Measurements from ENCODE around the gene MCCC2.
"Not testable (repeated sequence)": the region's sequence is repeated elsewhere in the genome, so short reads cannot be mapped to it uniquely, and the experiment has no call there.

The MCCC2 gene

DNA sequence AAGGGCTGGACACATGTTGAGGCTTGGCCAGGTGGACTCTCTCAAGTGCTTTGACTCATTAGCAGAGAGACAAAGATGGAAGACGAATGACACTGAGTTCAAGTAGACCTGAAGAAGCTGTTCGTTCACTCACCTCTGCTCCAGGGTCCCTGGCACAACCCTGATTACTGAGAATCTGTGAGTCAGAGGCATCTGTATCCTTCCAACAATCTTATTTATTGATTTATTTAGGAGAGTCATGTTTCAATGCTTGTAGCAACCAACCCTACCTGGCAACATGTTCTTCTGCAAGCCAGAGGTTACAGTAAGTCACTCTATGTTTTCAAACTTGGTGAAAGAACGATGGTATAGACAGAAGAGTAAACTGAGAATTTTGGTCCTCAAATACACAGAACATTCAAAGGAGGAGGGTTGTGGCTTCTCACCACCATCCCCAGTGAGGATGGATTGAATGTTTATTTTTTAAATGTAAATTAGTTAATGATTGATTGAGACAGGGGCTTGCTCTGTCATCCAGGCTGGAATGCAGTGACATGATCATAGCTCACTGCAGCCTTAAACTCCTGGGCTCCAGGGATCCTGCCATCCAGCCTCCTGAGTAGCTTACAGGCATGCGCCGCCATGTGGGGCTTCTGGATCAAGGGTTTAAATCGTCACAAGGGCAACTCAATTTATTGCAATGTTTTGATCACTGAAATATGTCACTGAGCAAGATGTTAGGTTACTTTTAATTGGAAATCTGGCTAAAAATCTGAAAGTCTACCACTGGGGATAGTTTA, 76.2 kb downstream of the MCCC2 start:
- DNase-seq (no peak), ATAC-seq (no peak)
- Mint-ChIP-seq H3K36me3 (ENCODE audit: low read depth) (no peaks in the 10 kb centered on the region), H3K4me1 (no peaks in the 10 kb centered on the region), H3K27me3 (no peaks in the 10 kb centered on the region), H3K4me3 (no peak overlapping the region), H3K27ac (no peak overlapping the region), H3K9me3 (no peaks in the 10 kb centered on the region)

- H3K4me3 Mint-ChIP-seq; H3K27ac Mint-ChIP-seq; H3K27me3 Mint-ChIP-seq; ATAC-seq; DNase-seq; H3K4me1 Mint-ChIP-seq; H3K36me3 Mint-ChIP-seq (ENCODE audit: low read depth); H3K9me3 Mint-ChIP-seq: not testable (repeated sequence)
These were observed 77.5 kb downstream of the MCCC2 start for GRCh38 chr5:71664615-71665014.

GRCh38 chr5:71666321-71666720, 79.2 kb downstream of the MCCC2 start:
- H3K27me3 Mint-ChIP-seq: no peaks in the 10 kb centered on the region
- H3K4me1 Mint-ChIP-seq: no peaks in the 10 kb centered on the region
- no peak overlapping the region for H3K4me3 Mint-ChIP-seq
- DNase-seq: no peak
- H3K9me3 Mint-ChIP-seq: no peaks in the 10 kb centered on the region
- no peak for ATAC-seq
- H3K36me3 Mint-ChIP-seq (ENCODE audit: low read depth): no peaks in the 10 kb centered on the region
- H3K27ac Mint-ChIP-seq: no peak overlapping the region

DNA sequence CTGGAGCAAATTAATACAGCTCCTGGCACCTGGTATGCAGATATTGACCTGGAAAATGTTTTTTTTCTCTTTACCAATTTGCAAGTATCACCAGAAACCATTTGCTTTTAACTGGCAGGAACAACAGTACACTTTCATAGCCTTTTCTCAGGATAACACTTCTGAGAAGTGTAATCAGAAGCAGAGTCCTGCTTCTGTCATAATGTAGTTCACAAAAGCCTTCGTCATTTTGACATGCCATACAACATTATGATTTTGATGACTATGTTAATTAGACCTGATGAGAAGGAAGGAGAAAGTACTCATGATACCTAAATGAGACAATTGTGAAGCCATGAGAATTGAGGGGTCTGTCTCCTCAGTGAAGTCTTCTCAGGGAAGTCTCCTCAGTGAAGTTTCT, 90.8 kb downstream of the MCCC2 start:
- no peak overlapping the region for H3K27ac Mint-ChIP-seq
- no peaks in the 10 kb centered on the region for H3K36me3 Mint-ChIP-seq (ENCODE audit: low read depth)
- H3K27me3 Mint-ChIP-seq: peaks cover 19% of the 10 kb centered on the region
- no peak for DNase-seq
- H3K4me1 Mint-ChIP-seq: no peaks in the 10 kb centered on the region
- H3K4me3 Mint-ChIP-seq: no peak overlapping the region
- no peak for ATAC-seq
- H3K9me3 Mint-ChIP-seq: no peaks in the 10 kb centered on the region

GRCh38 chr5:71679714-71680113, 92.6 kb downstream of the MCCC2 start:
- H3K27me3 Mint-ChIP-seq: peaks cover 17% of the 10 kb centered on the region
- H3K4me1 Mint-ChIP-seq: no peaks in the 10 kb centered on the region
- no peak for ATAC-seq
- H3K27ac Mint-ChIP-seq: no peak overlapping the region
- H3K4me3 Mint-ChIP-seq: no peak overlapping the region
- no peak for DNase-seq
- H3K9me3 Mint-ChIP-seq: no peaks in the 10 kb centered on the region
- H3K36me3 Mint-ChIP-seq (ENCODE audit: low read depth): no peaks in the 10 kb centered on the region

DNA sequence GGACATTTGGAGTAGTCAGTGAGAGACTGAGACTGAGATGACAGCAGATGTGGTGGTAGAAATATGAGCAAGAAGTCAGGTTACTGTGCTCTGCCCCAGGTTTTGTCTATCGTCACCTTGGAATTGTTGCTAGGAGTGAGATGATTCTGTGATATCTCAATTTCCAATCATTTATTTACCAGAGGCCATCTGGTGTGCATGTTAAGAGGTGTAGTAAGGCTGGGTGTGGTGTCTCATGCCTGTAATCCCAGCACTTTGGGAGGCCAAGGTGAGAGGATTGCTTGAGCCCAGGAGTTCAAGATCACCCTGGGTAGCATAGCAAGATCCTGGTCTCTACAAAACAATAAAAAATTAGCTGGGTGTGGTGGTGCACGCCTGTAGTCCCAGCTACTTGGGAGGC, 93.4 kb downstream of the MCCC2 start:
- DNase-seq (no peak), ATAC-seq (no peak)
- Mint-ChIP-seq H3K27ac (no peak overlapping the region), H3K36me3 (ENCODE audit: low read depth) (no peaks in the 10 kb centered on the region), H3K4me3 (no peak overlapping the region), H3K4me1 (no peaks in the 10 kb centered on the region), H3K27me3 (peaks cover 20% of the 10 kb centered on the region), H3K9me3 (peaks cover 8% of the 10 kb centered on the region)

DNA sequence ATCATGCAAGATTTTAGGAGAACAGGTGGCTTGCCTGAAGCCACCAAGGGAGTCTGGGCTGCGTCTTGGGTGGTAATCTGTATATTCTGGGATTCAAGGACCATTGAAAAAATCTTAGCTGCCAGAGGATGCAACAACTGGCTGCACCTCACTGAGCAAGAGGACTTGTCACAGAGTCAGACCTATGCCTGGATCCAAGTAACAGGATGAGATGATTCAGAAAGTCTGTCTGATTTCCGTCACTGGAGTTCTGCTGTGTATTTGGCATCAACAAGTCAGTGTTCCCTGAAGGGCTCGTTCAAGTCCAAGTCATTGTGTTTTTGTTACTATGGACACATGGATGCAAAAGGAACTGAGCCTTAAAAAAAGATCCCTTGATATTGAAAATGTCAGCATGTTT, 94.2 kb downstream of the MCCC2 start:
- H3K4me1 Mint-ChIP-seq: no peaks in the 10 kb centered on the region
- peaks cover 13% of the 10 kb centered on the region for H3K9me3 Mint-ChIP-seq
- no peak for ATAC-seq
- no peak overlapping the region for H3K27ac Mint-ChIP-seq
- no peak overlapping the region for H3K4me3 Mint-ChIP-seq
- H3K27me3 Mint-ChIP-seq: peaks cover 22% of the 10 kb centered on the region
- DNase-seq: no peak
- H3K36me3 Mint-ChIP-seq (ENCODE audit: low read depth): no peaks in the 10 kb centered on the region

DNA sequence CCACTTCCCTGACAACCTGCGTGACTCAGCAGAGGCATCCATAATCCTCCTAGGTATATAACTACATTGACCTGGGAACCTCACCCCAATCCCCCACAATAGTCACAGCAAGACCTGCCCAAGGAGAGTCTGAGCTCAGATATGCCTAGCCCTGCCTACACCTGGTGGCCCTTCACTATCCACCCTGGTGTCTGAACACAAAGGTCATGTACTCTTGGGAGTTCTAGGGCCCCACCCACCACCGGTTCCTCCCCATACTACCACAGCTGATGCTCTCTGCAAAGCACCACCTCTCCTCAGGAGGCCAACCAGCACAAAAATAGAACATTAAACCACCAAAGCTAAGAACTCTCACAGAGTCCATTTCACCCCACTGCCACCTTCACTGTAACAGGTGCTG, 97.2 kb downstream of the MCCC2 start:
- ATAC-seq (no peak), DNase-seq (no peak)
- H3K9me3 Mint-ChIP-seq: peaks cover 13% of the 10 kb centered on the region
- H3K36me3 Mint-ChIP-seq (ENCODE audit: low read depth): no peaks in the 10 kb centered on the region
- H3K4me3 Mint-ChIP-seq: no peak overlapping the region
- H3K27me3 Mint-ChIP-seq: peaks cover 38% of the 10 kb centered on the region
- no peak overlapping the region for H3K27ac Mint-ChIP-seq
- no peaks in the 10 kb centered on the region for H3K4me1 Mint-ChIP-seq

- Mint-ChIP-seq H3K27ac (no peak overlapping the region), H3K4me3 (no peak overlapping the region), H3K9me3 (peaks cover 4% of the 10 kb centered on the region), H3K27me3 (peaks cover 14% of the 10 kb centered on the region), H3K36me3 (ENCODE audit: low read depth) (no peaks in the 10 kb centered on the region), H3K4me1 (peaks cover 4% of the 10 kb centered on the region)
- ATAC-seq (no peak), DNase-seq (no peak)
These were observed 106.8 kb downstream of the MCCC2 start for GRCh38 chr5:71693828-71694427.

DNA sequence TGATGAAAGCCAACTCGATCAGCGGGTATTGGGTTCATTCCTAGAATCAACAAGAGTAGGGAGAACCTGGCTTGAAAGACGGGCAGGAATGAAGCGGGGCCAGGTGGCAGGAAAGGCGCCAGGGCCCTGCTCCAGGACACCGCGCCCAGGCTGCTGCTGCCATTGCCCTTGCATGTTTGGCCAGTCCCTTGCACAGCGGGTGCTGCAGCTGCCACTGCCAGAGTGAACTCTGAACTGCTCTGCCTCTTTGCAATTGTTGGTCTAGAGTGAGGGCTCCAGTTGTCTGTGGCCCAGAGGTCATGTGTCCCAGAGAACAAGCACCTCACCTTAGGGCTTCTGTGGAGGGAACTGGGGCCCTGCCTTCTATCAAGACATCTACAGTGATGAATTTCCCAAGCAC, 107.9 kb downstream of the MCCC2 start:
- ATAC-seq (no peak), DNase-seq (no peak)
- Mint-ChIP-seq H3K9me3 (peaks cover 4% of the 10 kb centered on the region), H3K4me3 (no peak overlapping the region), H3K27me3 (peaks cover 7% of the 10 kb centered on the region), H3K36me3 (ENCODE audit: low read depth) (no peaks in the 10 kb centered on the region), H3K4me1 (peaks cover 4% of the 10 kb centered on the region), H3K27ac (no peak overlapping the region)

- ATAC-seq (no peak), DNase-seq (no peak)
- Mint-ChIP-seq H3K4me1 (peaks cover 4% of the 10 kb centered on the region), H3K27ac (no peak overlapping the region), H3K9me3 (peaks cover 4% of the 10 kb centered on the region), H3K36me3 (ENCODE audit: low read depth) (no peaks in the 10 kb centered on the region), H3K27me3 (peaks cover 7% of the 10 kb centered on the region), H3K4me3 (no peak overlapping the region)
These were observed 108.5 kb downstream of the MCCC2 start for GRCh38 chr5:71695595-71695994.

- DNase-seq: no peak
- Mint-ChIP-seq H3K4me1 (peaks cover 4% of the 10 kb centered on the region), H3K36me3 (ENCODE audit: low read depth) (no peaks in the 10 kb centered on the region), H3K9me3 (peaks cover 4% of the 10 kb centered on the region), H3K4me3 (no peak overlapping the region), H3K27me3 (peaks cover 7% of the 10 kb centered on the region), H3K27ac (no peak overlapping the region)
- no peak for ATAC-seq
These were observed 110.8 kb downstream of the MCCC2 start for GRCh38 chr5:71697967-71698366.

DNA sequence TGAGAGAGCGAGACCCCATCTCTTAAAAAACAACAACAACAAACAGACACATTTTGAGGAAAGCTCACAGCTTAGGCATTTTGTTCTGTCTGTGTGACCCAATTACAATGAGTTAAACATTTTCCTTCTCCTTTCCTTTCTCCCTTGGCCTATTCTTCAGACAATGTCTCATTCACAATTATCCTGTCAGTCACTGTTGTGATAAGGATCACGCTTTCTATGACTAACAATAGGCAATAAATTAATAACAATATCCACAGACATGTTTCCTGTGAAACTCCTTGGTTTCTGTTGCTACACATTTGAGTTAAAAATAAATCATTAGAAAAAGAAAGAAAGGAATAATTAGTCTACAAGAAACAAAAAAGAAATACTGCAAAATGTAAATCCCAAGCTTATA, 112.1 kb downstream of the MCCC2 start:
- no peak overlapping the region for H3K27ac Mint-ChIP-seq
- no peaks in the 10 kb centered on the region for H3K36me3 Mint-ChIP-seq (ENCODE audit: low read depth)
- H3K4me3 Mint-ChIP-seq: no peak overlapping the region
- no peak for ATAC-seq
- DNase-seq: no peak
- peaks cover 8% of the 10 kb centered on the region for H3K27me3 Mint-ChIP-seq
- peaks cover 4% of the 10 kb centered on the region for H3K9me3 Mint-ChIP-seq
- H3K4me1 Mint-ChIP-seq: peaks cover 4% of the 10 kb centered on the region

DNA sequence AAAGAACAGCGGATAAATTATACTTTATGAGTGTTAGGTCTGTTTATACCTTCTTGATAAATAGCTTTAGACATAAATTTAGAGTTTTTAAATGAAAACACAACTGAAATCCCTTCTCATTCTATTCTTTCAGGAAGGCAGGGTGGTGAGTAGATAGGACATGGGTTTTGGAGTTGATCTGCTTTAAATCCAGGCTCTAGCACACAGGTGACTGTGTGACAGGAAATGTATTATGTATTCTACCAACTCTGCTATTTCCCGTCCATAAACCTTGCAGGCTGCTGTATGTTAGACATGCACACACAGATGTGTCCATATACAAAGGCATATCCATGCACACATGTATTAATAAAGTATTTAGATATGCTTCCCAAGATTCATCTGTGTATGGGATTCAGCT, 112.6 kb downstream of the MCCC2 start:
- H3K27ac Mint-ChIP-seq: no peak overlapping the region
- H3K9me3 Mint-ChIP-seq: peaks cover 4% of the 10 kb centered on the region
- no peaks in the 10 kb centered on the region for H3K36me3 Mint-ChIP-seq (ENCODE audit: low read depth)
- H3K4me3 Mint-ChIP-seq: no peak overlapping the region
- H3K4me1 Mint-ChIP-seq: peaks cover 4% of the 10 kb centered on the region
- DNase-seq (no peak), ATAC-seq (no peak)
- peaks cover 7% of the 10 kb centered on the region for H3K27me3 Mint-ChIP-seq

GRCh38 chr5:71700803-71701202, 113.7 kb downstream of the MCCC2 start:
- H3K27ac Mint-ChIP-seq: no peak overlapping the region
- H3K9me3 Mint-ChIP-seq: peaks cover 4% of the 10 kb centered on the region
- peaks cover 7% of the 10 kb centered on the region for H3K27me3 Mint-ChIP-seq
- no peak for DNase-seq
- peaks cover 4% of the 10 kb centered on the region for H3K4me1 Mint-ChIP-seq
- H3K4me3 Mint-ChIP-seq: no peak overlapping the region
- H3K36me3 Mint-ChIP-seq (ENCODE audit: low read depth): no peaks in the 10 kb centered on the region
- no peak for ATAC-seq

Data from activated naive CD8-positive, alpha-beta T cell treated with anti-CD3 and anti-CD28 coated beads, Interleukin-2, amount 50 U/mL, for 24 hours (primary cell).